Activated T-helper 1 cell treated with Interleukin-2 at 50 U/mL for 16 hours (primary cell): Measurements from ENCODE around the gene MAN2C1.

ENCODE experiments used
- DNase-seq: peaks from one replicate; pipeline ENCODE4 v3.0.0-alpha.2; 2020; ENCODE audit warnings: low read depth

MAN2C1 gene

DNA sequence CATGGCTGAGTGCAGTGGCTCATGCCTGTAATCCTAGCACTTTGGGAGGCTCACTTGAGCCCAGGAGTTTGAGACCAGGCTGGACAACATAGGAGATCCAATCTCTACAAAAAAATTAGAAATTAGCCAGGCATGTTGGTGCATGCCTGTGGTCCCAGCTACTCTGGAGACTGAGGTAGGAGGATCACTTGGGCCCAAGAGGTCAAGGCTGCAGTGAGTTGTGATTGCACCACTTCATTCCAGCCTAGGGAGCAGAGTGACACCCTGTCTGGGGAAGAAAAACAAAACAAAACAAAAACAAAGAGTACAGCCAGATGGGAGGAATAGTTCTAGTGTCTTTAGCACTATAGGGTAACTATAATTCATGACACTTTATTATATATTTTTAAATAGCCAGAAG, 58.7 kb downstream of the MAN2C1 start:
- no peak for DNase-seq

- DNase-seq, result no peak
These were observed 60.5 kb downstream of the MAN2C1 start for GRCh38 chr15:75307778-75308390.

DNA sequence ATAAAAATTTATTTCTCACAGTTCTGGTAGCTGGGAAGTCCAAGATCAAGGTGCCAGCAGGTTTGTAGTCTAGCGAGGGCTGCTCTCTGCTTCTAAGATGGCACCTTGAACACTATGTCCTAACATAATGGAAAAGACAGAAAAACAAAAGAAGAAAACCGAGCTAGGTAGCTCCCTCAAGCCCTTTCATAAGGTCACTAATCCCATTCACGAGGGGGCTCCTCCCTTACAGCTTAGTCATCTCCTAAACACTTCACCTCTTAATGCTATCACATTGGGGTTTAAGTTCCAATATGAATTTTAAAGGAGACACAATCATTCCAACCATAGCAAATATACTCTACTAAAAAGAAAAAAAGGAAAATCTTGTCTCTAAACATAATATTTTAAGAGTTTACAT, 62.2 kb downstream of the MAN2C1 start:
- DNase-seq, result no peak
